Psoas muscle (tissue), 8 donors: ENCODE measurements around the gene COX19. TPM values are rescaled to one million over a fixed set of nuclear protein-coding genes. Genes with fewer than 3 reads are reported as not detected.
A peak's percentile ranks its signal among the peaks of the same experiment; 100 is the strongest.

ENCODE experiments used
- ATAC-seq, 4 donors: fragments of 200-7000 bp; cut with Tn5 transposase; one replicate each; pipeline ENCODE4 v1.9.1; 2020; ENCODE audit warnings: moderate library complexity in 3 of 4, mild to moderate bottlenecking in 2 of 4
- DNase-seq, 2 donors: peaks; one replicate each; pipeline ENCODE4 v3.0.0-alpha.2; 2020
- H3K27ac ChIP-seq: fragments of 200-600 bp; one replicate; pipeline ENCODE4 v1.8.0; 2022
- H3K27me3 ChIP-seq, 3 donors: fragments of 200-600 bp in 1 of 3; one replicate each; pipeline versions ENCODE4 v1.6.1 to v1.8.0; 2013 to 2022; ENCODE audit warnings: low read length in 2 of 3, mild to moderate bottlenecking in 2 of 3, moderate library complexity in 1 of 3; ENCODE audit not compliant: insufficient read depth in 3 of 3
- H3K36me3 ChIP-seq, 2 donors: fragments of 200-600 bp in 1 of 2; one replicate each; pipeline versions ENCODE4 v1.6.1 to v1.8.0; 2013 to 2022; ENCODE audit warnings: low read depth in 1 of 2, mild to moderate bottlenecking in 1 of 2, moderate library complexity in 1 of 2; ENCODE audit not compliant: insufficient read depth in 1 of 2
- H3K4me1 ChIP-seq: fragments of 200-600 bp; one replicate; pipeline ENCODE4 v1.8.0; 2022
- H3K4me3 ChIP-seq: fragments of 200-600 bp; one replicate; pipeline ENCODE4 v1.8.0; 2022; ENCODE audit warnings: mild to moderate bottlenecking
- H3K9me3 ChIP-seq: fragments of 200-600 bp; one replicate; pipeline ENCODE4 v1.8.0; 2022
- WGBS, 3 donors: extraction: QIAGEN DNeasy Blood & Tissue Kit; methylation state at CpG; one replicate each; pipeline versions ENCODE4 v1.1.6 to v1.1.7; 2013; 5-methylcytosine and 5-hydroxymethylcytosine counted together
- intact Hi-C, 2 donors: fragments of 100-400 bp; cut with DNase I; formaldehyde crosslinking; loops; one replicate each; pipeline versions ENCODE4 v1.11.0 to v1.14.2; 2022
- polyA plus RNA-seq, 3 donors: library from polyadenylated mRNA; stranded (reverse); fragments of 200-250 nt; gene quantifications; one replicate each; pipeline ENCODE4 v1.2.3, GENCODE V29; 2013
- total RNA-seq, 4 donors: library from RNA; stranded (reverse); fragmentation: NEBNext Ultra II Directional in 2 of 4; extraction: Animal tissue kit (Norgen Biotek cat#: 25700) in 2 of 4; gene quantifications; one replicate each; pipeline versions ENCODE4 v1.2.1 to v1.2.4, GENCODE V29; 2021 to 2023
- TF ChIP-seq, protein P1 (sequence below): fragments of 200-600 bp; IDR thresholded peaks from one replicate; pipeline ENCODE4 v1.8.0; 2022; ENCODE audit warnings: antibody characterized with exemption
- donor health status: healthy with polysubstance abuse.
- donor health status: DM: no; HTN: no; CAD: no; lungs with moderate emphysema.
- donor health status: Bipolar disorder and iron deficiency.
- donor health status: healthy.
- donor health status: DM: yes; HTN: yes; CAD: no.
- donor health status: DM: no; HTN: no; CAD: no.
- donor health status: DM: no; HTN: no; CAD: no.
- donor health status: DM: yes; HTN: yes; CAD: no.

COX19 gene
- total and polyA plus RNA-seq, 7 donors, result 4.5 to 12.2 (median 7.5) TPM

DNA sequence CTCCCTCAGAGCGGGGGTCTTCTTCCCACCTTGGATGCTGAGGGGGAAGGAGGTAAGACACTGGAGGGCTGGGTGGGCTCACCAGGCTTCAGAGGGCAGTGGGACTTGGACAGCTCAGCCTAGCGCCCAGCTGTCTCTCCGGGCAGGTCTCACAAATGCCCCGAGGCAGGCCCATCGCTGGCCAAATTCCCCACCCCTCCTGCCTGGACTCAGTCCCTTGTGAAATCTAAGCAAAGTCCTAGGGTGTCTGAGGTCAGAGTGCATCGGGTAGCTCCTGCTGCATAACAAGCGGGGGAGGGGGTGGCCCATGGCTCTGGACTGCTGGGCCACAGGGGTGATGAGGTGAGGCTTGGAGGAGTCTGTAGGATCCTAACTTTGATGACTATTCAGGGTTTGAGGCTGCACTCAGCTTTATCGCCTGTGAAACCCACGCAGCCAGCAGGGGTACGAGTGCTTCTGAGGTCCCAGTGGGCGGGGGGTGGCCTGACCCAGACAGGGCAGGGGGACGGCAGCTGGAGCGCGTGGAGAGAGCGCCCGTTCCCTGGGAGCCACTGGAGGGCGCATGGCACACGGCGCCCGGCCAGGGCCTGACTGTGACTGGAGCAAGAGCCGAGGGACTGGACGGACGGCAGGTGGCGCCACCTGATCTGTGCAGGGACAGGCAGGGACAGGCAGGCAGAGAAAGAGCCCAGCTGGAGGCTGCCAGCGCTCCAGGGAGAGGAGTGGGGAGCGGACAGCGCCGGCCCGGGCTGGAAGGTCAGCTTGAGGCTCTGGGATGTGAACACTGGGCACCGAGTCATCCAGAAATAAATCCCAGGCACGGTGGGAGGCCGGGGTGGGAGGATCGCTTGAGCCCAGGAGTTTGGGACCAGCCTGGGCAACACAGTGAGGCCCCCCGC lies 17.6 kb upstream of the COX19 start:
- peaks cover 0 to 6% of the 10 kb centered on the region in 2 donors for H3K36me3 ChIP-seq
- peak; percentile 98 to 99 for DNase-seq
- WGBS, 3 donors, result 13 to 19% (median 17%) methylated on average over 30 to 34 of the region's 34 CpGs
- H3K4me3 ChIP-seq, result no peak overlapping the region
- peaks cover 9% of the 10 kb centered on the region for H3K4me1 ChIP-seq
- intact Hi-C loops, result loop anchor here (1.0 to 10.0 kb wide), 3 partner anchors 72 to 184 kb away; no protein-coding TSS in a partner anchor
- H3K27me3 ChIP-seq, result peaks cover 0 to 42% (median 17%) of the 10 kb centered on the region in 3 donors
- H3K27ac ChIP-seq, result no peak overlapping the region
- peak; percentile 98 to 99 (median 98) for ATAC-seq
- no peaks in the 10 kb centered on the region for H3K9me3 ChIP-seq
- TF ChIP-seq, protein P1, sequence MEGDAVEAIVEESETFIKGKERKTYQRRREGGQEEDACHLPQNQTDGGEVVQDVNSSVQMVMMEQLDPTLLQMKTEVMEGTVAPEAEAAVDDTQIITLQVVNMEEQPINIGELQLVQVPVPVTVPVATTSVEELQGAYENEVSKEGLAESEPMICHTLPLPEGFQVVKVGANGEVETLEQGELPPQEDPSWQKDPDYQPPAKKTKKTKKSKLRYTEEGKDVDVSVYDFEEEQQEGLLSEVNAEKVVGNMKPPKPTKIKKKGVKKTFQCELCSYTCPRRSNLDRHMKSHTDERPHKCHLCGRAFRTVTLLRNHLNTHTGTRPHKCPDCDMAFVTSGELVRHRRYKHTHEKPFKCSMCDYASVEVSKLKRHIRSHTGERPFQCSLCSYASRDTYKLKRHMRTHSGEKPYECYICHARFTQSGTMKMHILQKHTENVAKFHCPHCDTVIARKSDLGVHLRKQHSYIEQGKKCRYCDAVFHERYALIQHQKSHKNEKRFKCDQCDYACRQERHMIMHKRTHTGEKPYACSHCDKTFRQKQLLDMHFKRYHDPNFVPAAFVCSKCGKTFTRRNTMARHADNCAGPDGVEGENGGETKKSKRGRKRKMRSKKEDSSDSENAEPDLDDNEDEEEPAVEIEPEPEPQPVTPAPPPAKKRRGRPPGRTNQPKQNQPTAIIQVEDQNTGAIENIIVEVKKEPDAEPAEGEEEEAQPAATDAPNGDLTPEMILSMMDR, result peak; percentile 99

DNA sequence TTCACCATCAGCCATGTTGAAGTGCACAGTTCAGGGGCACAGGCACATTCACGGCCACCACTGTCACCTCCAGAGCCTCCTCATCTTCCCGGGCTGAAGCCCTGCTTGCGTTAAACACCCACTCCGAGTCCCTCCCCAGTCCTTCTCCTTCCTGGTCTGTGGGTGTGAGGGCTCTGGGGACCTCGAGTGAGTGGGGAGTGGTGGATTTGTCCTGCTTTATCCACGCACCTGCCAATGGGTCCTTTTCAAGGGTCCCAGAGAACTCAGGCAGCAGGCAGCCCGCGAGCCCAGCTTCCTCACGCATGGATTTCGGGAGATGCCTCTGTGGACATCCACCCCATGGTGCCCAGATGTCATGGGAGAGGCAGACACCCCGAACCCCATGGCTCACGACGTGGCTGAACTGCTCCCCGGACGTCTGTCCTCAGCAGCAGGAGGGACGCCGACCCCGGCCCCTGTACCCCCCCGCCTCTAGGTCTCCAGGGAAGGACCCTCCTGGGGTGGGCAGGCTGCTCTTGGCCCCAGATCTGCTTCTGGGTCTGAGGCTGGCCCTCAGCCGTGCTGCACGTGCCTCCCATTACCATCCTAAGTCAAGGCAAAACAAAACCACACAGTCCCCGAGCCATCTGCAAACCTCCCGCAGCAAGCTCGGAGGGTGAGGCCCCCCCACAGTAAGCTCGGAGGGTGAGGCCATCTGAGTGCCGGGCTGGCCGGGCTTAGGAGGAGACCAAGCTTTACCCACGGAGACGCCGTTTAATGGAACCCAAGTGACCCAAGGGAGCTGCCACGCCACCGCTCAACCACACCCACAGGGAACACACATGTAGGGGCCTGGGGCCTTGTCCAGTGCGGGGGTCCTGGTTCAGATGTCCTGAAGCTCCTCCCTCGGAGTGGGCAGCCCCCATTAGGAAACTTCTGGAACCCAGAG lies 16.6 kb upstream of the COX19 start:
- intact Hi-C loops, result loop anchor here (2.0 to 10.0 kb wide), 2 partner anchors 183 to 185 kb away; no protein-coding TSS in a partner anchor
- no peak for ATAC-seq
- Histone ChIP-seq H3K4me1 (peaks cover 9% of the 10 kb centered on the region), H3K4me3 (no peak overlapping the region), H3K36me3 (peaks cover 0 to 4% of the 10 kb centered on the region in 2 donors), H3K27me3 (peaks cover 0 to 52% (median 17%) of the 10 kb centered on the region in 3 donors), H3K27ac (no peak overlapping the region), H3K9me3 (no peaks in the 10 kb centered on the region)
- 43 to 60% (median 47%) methylated on average over 33 to 34 of the region's 34 CpGs for WGBS, 3 donors
- TF ChIP-seq, protein P1, result no peak
- no peak for DNase-seq

DNA sequence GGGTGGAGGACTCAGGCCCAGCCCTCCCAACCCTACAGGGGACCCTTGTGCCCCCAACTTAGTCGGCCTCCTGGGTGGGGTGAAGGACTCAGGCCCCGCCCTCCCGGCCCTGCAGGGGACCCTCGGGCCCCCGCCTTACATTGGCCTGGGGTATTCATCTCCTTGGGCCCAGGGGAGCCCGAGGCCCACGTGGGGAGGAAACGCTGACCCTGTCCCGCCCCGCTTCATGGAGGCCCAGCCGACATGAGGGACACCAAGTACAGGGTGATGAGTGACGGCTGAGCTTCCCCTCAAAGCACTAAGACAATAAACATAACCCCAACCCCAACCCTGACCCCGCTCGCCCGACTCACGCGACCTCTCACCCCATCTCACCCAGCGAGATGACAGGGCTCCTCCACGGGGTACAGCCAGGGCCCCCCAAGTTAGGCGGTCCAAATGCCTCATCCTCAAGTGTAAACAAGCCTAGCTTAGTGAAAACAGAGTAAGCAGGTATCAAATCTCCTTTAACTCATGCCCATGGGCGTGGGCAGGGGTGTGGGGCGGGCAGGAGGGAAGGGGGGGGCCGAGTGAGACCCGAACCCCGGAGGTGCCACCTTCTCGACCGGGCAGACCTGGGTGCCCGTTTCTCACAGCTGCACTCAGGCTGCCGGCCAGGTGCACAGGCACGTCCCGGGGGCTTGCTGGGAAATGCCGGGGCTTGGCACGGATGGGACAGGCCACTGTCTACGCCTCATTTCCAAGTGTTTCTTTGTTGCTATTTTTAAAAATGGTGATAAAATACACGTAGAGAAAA lies 15.8 kb upstream of the COX19 start:
- ATAC-seq, result no peak
- no peak overlapping the region for H3K4me3 ChIP-seq
- peaks cover 9% of the 10 kb centered on the region for H3K4me1 ChIP-seq
- no peaks in the 10 kb centered on the region for H3K9me3 ChIP-seq
- peaks cover 0 to 60% (median 23%) of the 10 kb centered on the region in 3 donors for H3K27me3 ChIP-seq
- intact Hi-C loops, result loop anchor here (1.0 to 10.0 kb wide), 2 partner anchors 34 to 184 kb away; no protein-coding TSS in a partner anchor
- DNase-seq, result no peak
- no peaks in the 10 kb centered on the region for H3K36me3 ChIP-seq
- WGBS, 3 donors, result 34 to 41% (median 40%) methylated on average over 35 of the region's 35 CpGs
- TF ChIP-seq, protein P1, result no peak
- H3K27ac ChIP-seq, result no peak overlapping the region

DNA sequence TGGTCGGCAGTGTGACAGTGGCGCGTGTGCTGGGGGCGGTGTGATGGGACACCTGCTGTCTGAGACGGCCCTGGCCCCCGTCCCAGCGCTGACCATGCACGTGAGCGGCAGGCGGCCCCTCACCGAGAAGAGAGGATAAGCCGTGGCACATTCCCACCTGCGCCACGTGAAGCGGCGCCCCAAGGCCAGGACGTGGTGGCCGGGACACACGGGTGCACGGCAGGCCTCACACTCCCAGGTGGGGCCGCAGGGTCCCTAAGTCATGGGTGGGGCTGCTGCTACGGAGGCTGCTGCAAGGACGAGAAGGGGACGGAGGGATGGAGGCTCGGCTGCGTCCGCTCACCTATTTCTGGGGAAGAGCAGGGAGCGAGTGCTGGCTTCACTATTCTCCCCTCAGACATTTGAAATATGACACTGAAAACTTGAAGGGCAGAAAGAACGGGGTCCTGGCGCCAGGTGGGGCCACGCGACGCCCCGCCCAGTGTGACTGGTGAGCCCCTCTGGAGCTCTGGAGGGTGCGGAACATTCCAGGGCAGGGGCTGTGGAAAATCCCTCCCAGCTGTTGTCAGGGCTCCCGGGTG lies 15.1 kb upstream of the COX19 start:
- intact Hi-C loops, result loop anchor here (1.0 to 10.0 kb wide), 2 partner anchors 35 to 184 kb away; no protein-coding TSS in a partner anchor
- H3K4me3 ChIP-seq, result no peak overlapping the region
- WGBS, 3 donors, result 29 to 45% (median 37%) methylated on average over 33 to 36 of the region's 36 CpGs
- no peaks in the 10 kb centered on the region for H3K36me3 ChIP-seq
- H3K9me3 ChIP-seq, result no peaks in the 10 kb centered on the region
- DNase-seq (no peak), ATAC-seq (no peak)
- no peak overlapping the region for H3K27ac ChIP-seq
- peaks cover 0 to 67% (median 23%) of the 10 kb centered on the region in 3 donors for H3K27me3 ChIP-seq
- peaks cover 9% of the 10 kb centered on the region for H3K4me1 ChIP-seq
- TF ChIP-seq, protein P1, result no peak
